ENCODE data around the gene AMOTL2.

The AMOTL2 gene

DNA sequence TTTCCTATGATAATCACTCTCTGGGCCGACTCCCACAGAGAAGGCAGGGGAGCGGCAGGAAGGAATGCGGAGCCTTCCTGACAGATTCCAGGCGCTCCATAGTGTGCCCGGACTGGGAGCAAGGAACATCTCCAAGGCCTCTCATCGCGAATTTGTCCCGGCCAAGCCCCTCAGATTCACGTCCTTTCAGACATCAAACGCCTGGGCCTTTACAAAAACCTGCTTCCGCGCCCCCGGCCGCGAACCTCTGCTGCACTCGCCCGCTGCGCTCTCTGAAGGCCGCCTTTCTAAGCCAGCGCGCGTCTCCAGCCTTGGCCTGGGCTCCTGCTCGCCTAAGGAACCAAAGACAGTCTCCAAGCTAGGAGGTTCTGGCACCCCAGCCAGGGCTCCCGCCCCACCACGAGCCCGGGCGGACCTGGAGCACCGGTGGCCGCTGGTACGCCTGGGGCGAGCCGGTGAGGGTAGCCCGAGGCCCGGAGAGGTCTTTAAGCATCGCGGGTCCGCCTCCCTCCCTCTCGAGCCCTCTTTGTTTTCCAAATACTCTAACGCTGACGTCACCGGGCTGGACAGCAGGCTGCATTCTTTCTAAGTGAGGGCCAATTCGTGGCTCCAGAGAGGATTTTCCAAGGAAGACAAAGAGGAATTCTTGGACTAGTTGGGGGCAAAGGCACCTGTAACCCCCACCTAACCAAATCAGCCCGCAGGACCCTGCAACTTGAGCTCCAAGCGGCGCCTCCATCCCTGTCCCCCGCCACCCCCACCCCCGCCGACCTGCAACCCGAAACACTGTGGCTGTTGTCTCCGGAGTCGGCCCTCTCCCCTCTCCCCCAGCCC is 759 bp downstream of the AMOTL2 start:
- Histone ChIP-seq H3K27me3 (replicated peaks; ENCODE audit: control insufficient read depth, insufficient read depth, low read length, poor library complexity, severe bottlenecking) (peaks cover 11% of the 10 kb centered on the region), H3K4me3 (ENCODE audit: insufficient read depth, low read depth, low read length, poor library complexity, severe bottlenecking) (peak overlapping the region; percentile 61), H3K36me3 (ENCODE audit: control insufficient read depth, insufficient read depth, low read length) (no peaks in the 10 kb centered on the region), H3K4me1 (ENCODE audit: control insufficient read depth, insufficient read depth, low read length, poor library complexity, severe bottlenecking) (peaks cover 8% of the 10 kb centered on the region), H3K9me3 (ENCODE audit: control insufficient read depth, low read length) (no peaks in the 10 kb centered on the region), H3K27ac (ENCODE audit: insufficient read depth, low read length, poor library complexity, severe bottlenecking) (no peak overlapping the region)
- DNase-seq, result no peak

DNA sequence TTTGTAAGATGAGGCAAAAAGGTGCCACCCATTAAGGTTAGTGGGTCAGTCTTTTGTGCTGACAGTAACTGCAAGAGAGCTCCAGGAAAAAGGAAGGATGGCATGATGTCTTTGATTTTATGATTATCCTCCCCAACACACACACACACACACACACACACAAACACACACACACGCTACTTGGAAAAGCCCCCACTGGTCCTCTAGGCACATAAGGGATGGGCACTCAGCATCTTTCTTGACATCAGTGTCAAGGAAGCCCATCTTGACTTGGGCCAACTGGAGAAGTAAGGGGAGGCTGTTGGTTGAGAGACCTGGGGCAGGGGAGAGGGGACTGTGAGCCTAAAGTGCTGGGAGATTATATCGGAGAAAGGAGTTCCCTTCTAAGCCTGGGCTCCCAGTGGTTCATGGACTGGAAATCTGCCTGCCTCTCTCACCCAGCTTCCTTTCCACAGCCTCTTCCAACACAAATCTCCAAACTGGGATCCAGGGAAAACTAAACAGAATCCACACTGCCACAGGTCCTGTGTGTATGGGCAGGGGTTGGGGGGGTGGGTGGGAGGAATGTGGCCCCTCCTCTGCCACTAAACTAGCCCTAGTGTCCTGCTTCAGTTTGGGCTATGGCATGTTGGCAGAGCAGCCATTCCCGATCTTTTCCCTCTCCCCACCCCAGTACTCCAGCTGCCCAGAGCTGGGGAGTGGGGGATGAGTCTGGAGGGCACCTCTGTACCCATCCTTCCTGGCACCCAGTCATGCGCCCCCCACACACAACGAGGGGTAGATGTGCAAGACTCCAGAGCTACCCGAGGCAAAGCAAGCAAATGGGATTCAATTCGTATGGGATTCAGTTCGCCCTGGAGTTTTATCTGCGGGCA is 1.6 kb downstream of the AMOTL2 start:
- H3K4me3 ChIP-seq (ENCODE audit: insufficient read depth, low read depth, low read length, poor library complexity, severe bottlenecking), result no peak overlapping the region
- H3K27ac ChIP-seq (ENCODE audit: insufficient read depth, low read length, poor library complexity, severe bottlenecking), result no peak overlapping the region
- H3K4me1 ChIP-seq (ENCODE audit: control insufficient read depth, insufficient read depth, low read length, poor library complexity, severe bottlenecking), result peaks cover 8% of the 10 kb centered on the region
- no peak for DNase-seq
- no peaks in the 10 kb centered on the region for H3K36me3 ChIP-seq (ENCODE audit: control insufficient read depth, insufficient read depth, low read length)
- H3K9me3 ChIP-seq (ENCODE audit: control insufficient read depth, low read length), result no peaks in the 10 kb centered on the region
- H3K27me3 ChIP-seq (replicated peaks; ENCODE audit: control insufficient read depth, insufficient read depth, low read length, poor library complexity, severe bottlenecking), result peaks cover 11% of the 10 kb centered on the region

DNA sequence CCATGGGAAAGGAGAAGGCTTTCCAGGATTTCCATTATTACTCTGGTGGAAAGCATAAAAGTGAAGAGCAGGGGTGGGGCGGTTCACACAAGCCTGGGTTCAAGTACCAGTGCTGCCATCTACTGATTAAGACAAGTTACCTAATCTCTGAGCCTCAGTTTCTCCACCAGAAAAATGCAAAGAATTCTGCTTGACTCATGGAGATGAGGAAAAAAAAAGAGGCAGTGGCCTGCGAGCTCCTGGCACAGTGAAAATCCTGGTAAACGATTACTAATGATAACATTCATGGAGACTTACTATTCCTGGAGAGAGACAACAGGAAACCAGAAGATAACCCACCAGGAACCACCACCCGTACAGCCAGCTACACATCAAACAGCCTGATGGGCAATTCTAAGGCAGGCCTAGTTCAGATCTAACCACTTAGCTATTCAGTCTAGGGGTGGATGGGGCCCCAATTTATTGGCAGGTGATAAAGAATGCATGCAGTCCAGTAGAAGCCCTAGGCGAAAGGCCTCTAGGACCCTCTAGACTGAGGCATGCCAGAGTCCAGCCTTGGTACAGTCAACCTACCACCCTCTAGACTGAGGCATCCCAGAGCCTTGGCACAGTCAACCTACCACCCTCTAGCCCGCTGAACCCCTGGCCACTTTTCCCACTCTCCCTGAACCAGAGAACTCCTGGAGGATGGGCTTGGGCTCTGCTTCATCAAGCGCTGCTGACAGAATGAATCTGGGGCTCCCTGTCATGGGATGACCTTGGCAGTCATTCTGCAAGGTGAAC is 2.5 kb downstream of the AMOTL2 start:
- Histone ChIP-seq H3K27me3 (replicated peaks; ENCODE audit: control insufficient read depth, insufficient read depth, low read length, poor library complexity, severe bottlenecking) (peaks cover 11% of the 10 kb centered on the region), H3K4me1 (ENCODE audit: control insufficient read depth, insufficient read depth, low read length, poor library complexity, severe bottlenecking) (peaks cover 8% of the 10 kb centered on the region), H3K4me3 (ENCODE audit: insufficient read depth, low read depth, low read length, poor library complexity, severe bottlenecking) (no peak overlapping the region), H3K9me3 (ENCODE audit: control insufficient read depth, low read length) (no peaks in the 10 kb centered on the region), H3K36me3 (ENCODE audit: control insufficient read depth, insufficient read depth, low read length) (no peaks in the 10 kb centered on the region), H3K27ac (ENCODE audit: insufficient read depth, low read length, poor library complexity, severe bottlenecking) (no peak overlapping the region)
- no peak for DNase-seq

DNA sequence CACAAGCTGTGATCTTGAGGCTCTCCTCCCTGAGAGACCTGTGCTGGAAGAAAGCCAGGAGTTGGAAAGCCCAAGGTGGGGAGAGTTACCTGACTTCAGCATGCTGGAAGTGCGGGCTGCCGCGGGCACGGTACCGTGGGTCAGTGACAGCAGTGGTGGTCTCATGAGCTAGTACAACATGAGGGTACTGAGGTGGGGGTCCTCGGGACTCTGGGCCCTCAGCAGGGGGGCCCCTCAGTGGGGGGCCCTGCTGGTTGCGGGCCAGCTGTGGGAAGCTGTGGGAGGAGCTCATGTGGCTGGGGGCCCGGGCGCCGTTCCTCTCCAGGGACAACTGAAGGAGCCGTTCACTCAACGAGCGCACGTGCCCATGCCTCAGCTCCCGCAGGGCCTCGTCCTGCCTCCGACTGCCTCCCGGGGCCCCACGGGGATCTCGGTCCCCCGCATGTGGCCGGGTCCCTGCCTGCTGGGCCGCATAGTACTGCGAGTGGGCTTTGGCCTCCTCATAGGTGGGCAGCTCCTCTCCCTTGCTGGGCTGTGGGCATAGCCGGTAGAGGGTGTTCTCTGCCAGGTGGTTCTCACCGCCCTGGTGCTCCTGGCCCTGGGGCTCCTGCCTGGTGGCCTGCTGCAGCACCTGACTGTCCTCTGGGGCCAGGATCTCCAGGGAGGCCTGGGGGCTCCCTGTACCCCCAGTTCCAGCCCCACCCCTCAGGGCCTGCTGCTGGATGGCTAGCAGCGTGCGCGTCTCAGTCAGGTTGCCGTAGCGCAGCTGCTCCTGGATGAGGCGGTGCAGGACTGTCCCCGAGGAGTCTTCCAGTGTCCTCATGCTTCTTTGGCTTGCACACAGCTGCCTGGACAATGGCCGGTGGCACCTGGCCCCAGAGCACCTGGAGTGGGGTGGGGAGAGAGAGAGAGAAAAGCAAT is 3.4 kb downstream of the AMOTL2 start:
- Histone ChIP-seq H3K4me1 (ENCODE audit: control insufficient read depth, insufficient read depth, low read length, poor library complexity, severe bottlenecking) (peaks cover 8% of the 10 kb centered on the region), H3K9me3 (ENCODE audit: control insufficient read depth, low read length) (no peaks in the 10 kb centered on the region), H3K4me3 (ENCODE audit: insufficient read depth, low read depth, low read length, poor library complexity, severe bottlenecking) (no peak overlapping the region), H3K27me3 (replicated peaks; ENCODE audit: control insufficient read depth, insufficient read depth, low read length, poor library complexity, severe bottlenecking) (peaks cover 11% of the 10 kb centered on the region), H3K36me3 (ENCODE audit: control insufficient read depth, insufficient read depth, low read length) (no peaks in the 10 kb centered on the region), H3K27ac (ENCODE audit: insufficient read depth, low read length, poor library complexity, severe bottlenecking) (no peak overlapping the region)
- no peak for DNase-seq

DNA sequence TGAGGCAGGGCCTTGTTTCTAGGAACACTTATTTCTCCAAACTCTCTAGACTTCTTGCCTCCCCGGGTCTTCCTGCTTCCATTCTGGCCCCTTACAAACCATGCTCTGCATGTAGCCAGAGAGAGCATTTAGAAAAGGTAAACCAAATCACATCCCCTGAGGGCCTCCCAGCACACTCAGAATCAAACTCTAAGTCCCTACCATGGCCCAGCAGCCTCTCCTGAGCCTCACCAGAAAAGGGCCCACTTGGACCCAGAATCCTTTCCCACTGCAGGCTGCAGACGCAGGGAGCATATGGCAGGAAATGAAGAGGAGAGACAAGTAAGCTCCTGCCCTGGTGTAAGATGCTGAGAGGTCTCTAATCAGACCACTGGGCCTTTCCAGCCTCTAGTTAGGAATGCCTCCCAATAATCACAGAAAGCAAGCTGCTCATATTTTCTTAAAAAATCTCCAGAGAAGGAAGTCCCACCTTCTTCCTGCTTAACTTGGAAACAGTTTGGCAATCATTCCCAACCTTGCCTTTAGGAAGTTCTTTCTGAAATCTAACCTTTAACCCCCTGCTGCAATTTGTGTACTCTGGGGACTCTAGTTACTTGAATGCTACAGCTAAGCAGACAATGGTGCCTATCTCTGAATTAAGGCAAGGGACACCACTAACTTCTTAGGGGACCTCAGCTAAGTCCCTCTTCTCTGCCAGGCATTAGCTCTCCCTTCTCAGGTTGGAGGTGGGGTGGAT is 4.2 kb downstream of the AMOTL2 start:
- Histone ChIP-seq H3K9me3 (ENCODE audit: control insufficient read depth, low read length) (no peaks in the 10 kb centered on the region), H3K36me3 (ENCODE audit: control insufficient read depth, insufficient read depth, low read length) (no peaks in the 10 kb centered on the region), H3K4me3 (ENCODE audit: insufficient read depth, low read depth, low read length, poor library complexity, severe bottlenecking) (no peak overlapping the region), H3K27me3 (replicated peaks; ENCODE audit: control insufficient read depth, insufficient read depth, low read length, poor library complexity, severe bottlenecking) (peaks cover 11% of the 10 kb centered on the region), H3K4me1 (ENCODE audit: control insufficient read depth, insufficient read depth, low read length, poor library complexity, severe bottlenecking) (peaks cover 13% of the 10 kb centered on the region), H3K27ac (ENCODE audit: insufficient read depth, low read length, poor library complexity, severe bottlenecking) (no peak overlapping the region)
- no peak for DNase-seq

DNA sequence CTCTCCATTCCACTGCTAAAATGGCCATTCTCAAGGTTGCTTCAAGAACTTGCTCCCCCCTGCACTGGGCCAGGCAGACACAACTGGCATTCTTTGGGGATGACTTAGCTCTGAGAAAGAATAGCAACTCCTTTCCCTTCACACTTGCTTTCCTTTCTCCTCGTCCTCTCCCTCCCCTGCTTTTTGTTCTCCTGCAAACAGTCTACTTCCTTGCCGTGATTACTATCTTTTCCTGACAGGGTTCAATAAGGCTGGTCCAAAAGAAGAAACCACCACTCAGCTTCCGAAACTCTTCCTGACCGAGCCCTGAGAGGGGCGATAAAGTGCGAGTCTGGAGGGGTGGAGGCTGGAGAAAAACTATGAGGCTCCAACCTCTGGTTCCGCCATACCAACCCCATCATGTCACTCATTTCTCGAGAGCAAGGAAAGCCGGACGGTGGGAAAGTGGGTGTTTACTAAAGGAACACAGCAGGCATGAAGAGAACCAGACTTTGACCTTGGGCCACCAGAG is 5.0 kb downstream of the AMOTL2 start:
- no peak for DNase-seq
- Histone ChIP-seq H3K36me3 (ENCODE audit: control insufficient read depth, insufficient read depth, low read length) (no peaks in the 10 kb centered on the region), H3K4me3 (ENCODE audit: insufficient read depth, low read depth, low read length, poor library complexity, severe bottlenecking) (no peak overlapping the region), H3K27me3 (replicated peaks; ENCODE audit: control insufficient read depth, insufficient read depth, low read length, poor library complexity, severe bottlenecking) (peaks cover 6% of the 10 kb centered on the region), H3K9me3 (ENCODE audit: control insufficient read depth, low read length) (no peaks in the 10 kb centered on the region), H3K27ac (ENCODE audit: insufficient read depth, low read length, poor library complexity, severe bottlenecking) (no peak overlapping the region), H3K4me1 (ENCODE audit: control insufficient read depth, insufficient read depth, low read length, poor library complexity, severe bottlenecking) (peaks cover 20% of the 10 kb centered on the region)

DNA sequence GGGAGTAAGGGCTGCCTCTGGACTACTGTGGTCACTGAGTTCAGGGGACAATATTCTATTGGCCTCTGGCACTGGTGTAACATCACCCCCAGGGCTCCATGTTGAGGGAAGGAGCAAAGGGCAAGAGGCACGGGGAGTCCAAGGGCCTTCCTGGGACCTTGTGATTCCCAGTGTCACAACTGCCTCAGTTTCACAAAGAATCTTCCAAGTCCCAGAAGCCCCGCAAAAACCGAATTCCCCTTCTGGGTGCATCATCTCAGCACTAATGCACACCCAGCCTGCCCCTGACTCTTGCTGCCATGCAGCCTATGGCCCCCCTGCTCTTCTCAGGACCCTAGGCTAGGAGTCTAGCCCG is 5.5 kb downstream of the AMOTL2 start:
- peaks cover 20% of the 10 kb centered on the region for H3K4me1 ChIP-seq (ENCODE audit: control insufficient read depth, insufficient read depth, low read length, poor library complexity, severe bottlenecking)
- H3K36me3 ChIP-seq (ENCODE audit: control insufficient read depth, insufficient read depth, low read length), result no peaks in the 10 kb centered on the region
- no peak overlapping the region for H3K27ac ChIP-seq (ENCODE audit: insufficient read depth, low read length, poor library complexity, severe bottlenecking)

DNA sequence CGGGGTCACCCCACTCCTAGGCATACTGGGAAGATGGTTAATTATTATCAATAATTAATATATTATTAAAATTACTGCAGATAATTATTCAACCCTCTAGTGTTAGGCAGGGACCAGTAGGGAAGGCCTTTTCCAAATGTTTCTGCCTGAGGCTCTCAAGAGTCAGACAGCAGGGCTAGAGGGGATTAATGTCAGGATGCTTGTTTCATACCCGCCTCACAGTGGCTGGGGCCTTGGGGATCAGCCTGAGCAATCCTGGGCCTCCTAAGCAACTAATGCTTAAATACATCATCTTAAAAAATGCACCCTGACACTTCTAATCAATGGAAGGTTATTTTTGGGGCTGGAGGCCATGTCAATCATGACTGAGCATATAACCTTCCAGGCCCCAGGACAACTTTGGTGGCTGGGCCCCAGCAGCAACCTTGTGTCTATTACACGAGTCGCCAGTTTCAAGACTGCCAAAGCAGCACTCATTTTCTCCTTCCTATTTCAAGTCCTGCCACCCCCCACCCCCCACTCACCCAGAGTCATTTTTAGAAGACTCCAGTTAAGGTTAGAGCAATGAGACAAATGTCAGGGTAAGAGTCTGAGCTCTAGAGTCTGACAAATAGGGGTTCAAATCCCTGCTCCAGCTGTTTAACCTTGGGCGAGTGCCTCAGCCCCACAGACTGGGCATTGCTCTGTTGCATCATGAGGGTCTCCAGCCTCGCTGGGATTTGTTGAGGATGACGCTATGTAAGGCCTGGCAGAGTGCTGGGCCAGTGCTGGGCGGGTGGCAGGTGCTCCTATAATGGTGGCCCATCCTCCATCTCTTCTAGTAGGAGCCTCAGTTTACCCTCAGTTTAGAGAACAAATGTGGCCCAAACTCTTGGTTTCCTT is 6.1 kb downstream of the AMOTL2 start:
- DNase-seq, result no peak
- Histone ChIP-seq H3K27me3 (replicated peaks; ENCODE audit: control insufficient read depth, insufficient read depth, low read length, poor library complexity, severe bottlenecking) (no peaks in the 10 kb centered on the region), H3K36me3 (ENCODE audit: control insufficient read depth, insufficient read depth, low read length) (no peaks in the 10 kb centered on the region), H3K27ac (ENCODE audit: insufficient read depth, low read length, poor library complexity, severe bottlenecking) (no peak overlapping the region), H3K9me3 (ENCODE audit: control insufficient read depth, low read length) (no peaks in the 10 kb centered on the region), H3K4me1 (ENCODE audit: control insufficient read depth, insufficient read depth, low read length, poor library complexity, severe bottlenecking) (peaks cover 23% of the 10 kb centered on the region), H3K4me3 (ENCODE audit: insufficient read depth, low read depth, low read length, poor library complexity, severe bottlenecking) (no peak overlapping the region)

More for the DNA sequence above, 5.5 kb downstream of the AMOTL2 start:
- H3K9me3 ChIP-seq (ENCODE audit: control insufficient read depth, low read length), result no peaks in the 10 kb centered on the region
- DNase-seq, result no peak
- H3K4me3 ChIP-seq (ENCODE audit: insufficient read depth, low read depth, low read length, poor library complexity, severe bottlenecking), result no peak overlapping the region
- peaks cover 5% of the 10 kb centered on the region for H3K27me3 ChIP-seq (replicated peaks; ENCODE audit: control insufficient read depth, insufficient read depth, low read length, poor library complexity, severe bottlenecking)

Data from effector memory CD4-positive, alpha-beta T cell (primary cell).